ENCODE data around the gene CXCL11.
"Not testable (repeated sequence)": the region's sequence is repeated elsewhere in the genome, so short reads cannot be mapped to it uniquely, and the experiment has no call there.

Gene CXCL11

GRCh38 chr4:76002176-76002575, 33.7 kb downstream of the CXCL11 start:
- no peak for DNase-seq (ENCODE audit: low read depth, low spot score)
- no peak overlapping the region for H3K4me3 ChIP-seq (ENCODE audit: low read depth, low read length)
- in situ Hi-C loops (cut with HindIII; ENCODE audit: low sequenced_read_pairs), result no loop called here
- TF ChIP-seq CTCF (IDR thresholded peaks at IDR 0.05; ENCODE audit: low read depth, low read length), result no peak

- DNase-seq (ENCODE audit: low read depth, low spot score), result no peak
- no peak for TF ChIP-seq CTCF (IDR thresholded peaks at IDR 0.05; ENCODE audit: low read depth, low read length)
- H3K4me3 ChIP-seq (ENCODE audit: low read depth, low read length), result no peak overlapping the region
- in situ Hi-C loops (cut with HindIII; ENCODE audit: low sequenced_read_pairs), result no loop called here
Measured at GRCh38 chr4:76001700-76002099, 34.2 kb downstream of the CXCL11 start.

GRCh38 chr4:76000279-76000678, 35.6 kb downstream of the CXCL11 start:
- no peak for TF ChIP-seq CTCF (IDR thresholded peaks at IDR 0.05; ENCODE audit: low read depth, low read length)
- H3K4me3 ChIP-seq (ENCODE audit: low read depth, low read length), result no peak overlapping the region

GRCh38 chr4:75998525-75999147, 37.2 kb downstream of the CXCL11 start:
- in situ Hi-C loops (cut with HindIII; ENCODE audit: low sequenced_read_pairs); H3K4me3 ChIP-seq (ENCODE audit: low read depth, low read length); DNase-seq (ENCODE audit: low read depth, low spot score): not testable (repeated sequence)

More at GRCh38 chr4:76000279-76000678, 35.6 kb downstream of the CXCL11 start:
- no peak for DNase-seq (ENCODE audit: low read depth, low spot score)
- in situ Hi-C loops (cut with HindIII; ENCODE audit: low sequenced_read_pairs), result no loop called here

GRCh38 chr4:75997946-75998345, 37.9 kb downstream of the CXCL11 start:
- no peak for DNase-seq (ENCODE audit: low read depth, low spot score)
- H3K4me3 ChIP-seq (ENCODE audit: low read depth, low read length), result no peak overlapping the region
- in situ Hi-C loops (cut with HindIII; ENCODE audit: low sequenced_read_pairs), result no loop called here
- TF ChIP-seq CTCF (IDR thresholded peaks at IDR 0.05; ENCODE audit: low read depth, low read length), result no peak

GRCh38 chr4:75997081-75997480, 38.8 kb downstream of the CXCL11 start:
- in situ Hi-C loops (cut with HindIII; ENCODE audit: low sequenced_read_pairs), result no loop called here
- no peak overlapping the region for H3K4me3 ChIP-seq (ENCODE audit: low read depth, low read length)
- no peak for TF ChIP-seq CTCF (IDR thresholded peaks at IDR 0.05; ENCODE audit: low read depth, low read length)
- DNase-seq (ENCODE audit: low read depth, low spot score), result no peak

- peak; percentile 49 for TF ChIP-seq CTCF (IDR thresholded peaks at IDR 0.05; ENCODE audit: low read depth, low read length)
- in situ Hi-C loops (cut with HindIII; ENCODE audit: low sequenced_read_pairs), result no loop called here
- DNase-seq (ENCODE audit: low read depth, low spot score), result peak; percentile 60
- H3K4me3 ChIP-seq (ENCODE audit: low read depth, low read length), result no peak overlapping the region
Measured at GRCh38 chr4:75995727-75996126, 40.1 kb downstream of the CXCL11 start.
